ENCODE measurements around the gene ZNF385D.

DNA sequence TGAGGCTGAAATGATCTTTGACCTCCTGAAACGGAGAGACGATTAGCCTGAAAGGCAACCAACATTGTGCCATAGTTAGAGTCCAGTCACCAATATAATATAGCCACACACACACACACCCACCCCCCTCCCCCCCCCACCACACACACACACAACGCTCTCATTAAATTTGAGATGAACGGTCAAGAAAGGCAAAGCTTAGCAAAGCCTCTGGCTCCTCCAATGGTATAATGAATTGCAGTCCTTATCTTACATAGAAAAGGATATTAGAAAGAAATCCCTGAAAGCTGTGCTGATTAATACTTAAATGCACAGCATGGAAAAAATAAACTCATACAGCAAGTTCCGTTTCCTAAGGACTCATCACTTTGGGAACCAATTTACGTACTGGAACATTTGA, 876 bp upstream of the ZNF385D start:
- TF ChIP-seq, protein P1, sequence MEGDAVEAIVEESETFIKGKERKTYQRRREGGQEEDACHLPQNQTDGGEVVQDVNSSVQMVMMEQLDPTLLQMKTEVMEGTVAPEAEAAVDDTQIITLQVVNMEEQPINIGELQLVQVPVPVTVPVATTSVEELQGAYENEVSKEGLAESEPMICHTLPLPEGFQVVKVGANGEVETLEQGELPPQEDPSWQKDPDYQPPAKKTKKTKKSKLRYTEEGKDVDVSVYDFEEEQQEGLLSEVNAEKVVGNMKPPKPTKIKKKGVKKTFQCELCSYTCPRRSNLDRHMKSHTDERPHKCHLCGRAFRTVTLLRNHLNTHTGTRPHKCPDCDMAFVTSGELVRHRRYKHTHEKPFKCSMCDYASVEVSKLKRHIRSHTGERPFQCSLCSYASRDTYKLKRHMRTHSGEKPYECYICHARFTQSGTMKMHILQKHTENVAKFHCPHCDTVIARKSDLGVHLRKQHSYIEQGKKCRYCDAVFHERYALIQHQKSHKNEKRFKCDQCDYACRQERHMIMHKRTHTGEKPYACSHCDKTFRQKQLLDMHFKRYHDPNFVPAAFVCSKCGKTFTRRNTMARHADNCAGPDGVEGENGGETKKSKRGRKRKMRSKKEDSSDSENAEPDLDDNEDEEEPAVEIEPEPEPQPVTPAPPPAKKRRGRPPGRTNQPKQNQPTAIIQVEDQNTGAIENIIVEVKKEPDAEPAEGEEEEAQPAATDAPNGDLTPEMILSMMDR (IDR thresholded peaks at IDR 0.05) = no peak
- TF ChIP-seq ESRRA (CRISPR knock-in tag; IDR thresholded peaks at IDR 0.05; ENCODE audit: borderline replicate concordance) (no peak), SP1 (CRISPR knock-in tag; conservative IDR thresholded peaks at IDR 0.05) (no peak), ZNF317 (CRISPR knock-in tag; IDR thresholded peaks at IDR 0.05; ENCODE audit: borderline replicate concordance, low read depth) (no peak), NR1H2 (CRISPR knock-in tag; IDR thresholded peaks at IDR 0.05) (no peak)
- TF ChIP-seq, protein P2, sequence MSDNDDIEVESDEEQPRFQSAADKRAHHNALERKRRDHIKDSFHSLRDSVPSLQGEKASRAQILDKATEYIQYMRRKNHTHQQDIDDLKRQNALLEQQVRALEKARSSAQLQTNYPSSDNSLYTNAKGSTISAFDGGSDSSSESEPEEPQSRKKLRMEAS (CRISPR knock-in tag; IDR thresholded peaks at IDR 0.05) = no peak
- TF ChIP-seq, protein P3, sequence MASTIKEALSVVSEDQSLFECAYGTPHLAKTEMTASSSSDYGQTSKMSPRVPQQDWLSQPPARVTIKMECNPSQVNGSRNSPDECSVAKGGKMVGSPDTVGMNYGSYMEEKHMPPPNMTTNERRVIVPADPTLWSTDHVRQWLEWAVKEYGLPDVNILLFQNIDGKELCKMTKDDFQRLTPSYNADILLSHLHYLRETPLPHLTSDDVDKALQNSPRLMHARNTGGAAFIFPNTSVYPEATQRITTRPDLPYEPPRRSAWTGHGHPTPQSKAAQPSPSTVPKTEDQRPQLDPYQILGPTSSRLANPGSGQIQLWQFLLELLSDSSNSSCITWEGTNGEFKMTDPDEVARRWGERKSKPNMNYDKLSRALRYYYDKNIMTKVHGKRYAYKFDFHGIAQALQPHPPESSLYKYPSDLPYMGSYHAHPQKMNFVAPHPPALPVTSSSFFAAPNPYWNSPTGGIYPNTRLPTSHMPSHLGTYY (CRISPR knock-in tag; IDR thresholded peaks at IDR 0.05) = no peak
